Measurements from ENCODE around the gene CMTR1. TPM values are rescaled to one million over a fixed set of nuclear protein-coding genes. Genes with fewer than 3 reads are reported as not detected.

Gene CMTR1
- total and polyA plus RNA-seq, 5 donors: 24.3 to 46.9 (median 36.7) TPM

DNA sequence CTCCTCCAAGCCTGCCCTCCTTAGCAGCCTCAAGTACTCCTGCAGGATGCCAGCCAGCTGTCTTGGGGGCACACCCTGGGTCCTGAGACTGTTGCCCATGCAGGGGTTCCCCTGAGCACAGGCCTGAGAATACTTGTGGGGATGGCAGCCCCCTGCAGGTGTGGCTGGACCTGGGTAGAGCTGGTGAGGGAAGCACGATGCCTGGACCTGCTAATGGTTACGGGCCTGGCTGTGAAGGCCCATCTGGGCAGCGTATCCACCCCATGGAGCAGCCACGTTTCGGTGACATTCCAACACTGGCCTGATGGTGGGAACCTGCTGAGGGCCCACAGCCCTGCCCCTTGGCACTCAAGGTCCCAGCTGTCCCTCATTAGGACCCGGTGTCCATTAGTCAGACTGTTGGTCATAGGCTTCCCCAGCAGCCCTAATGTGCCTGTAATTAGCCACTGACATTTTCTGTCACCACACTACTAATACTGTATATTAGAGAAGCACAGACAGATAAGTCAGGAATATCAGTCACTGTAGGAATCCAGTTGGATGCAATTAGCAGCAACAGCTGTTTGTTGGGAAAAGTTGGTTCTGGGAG, 46.3 kb downstream of the CMTR1 start:
- WGBS: 77% methylated on average over 6 of the region's 6 CpGs
- H3K9me3 ChIP-seq (ENCODE audit: control insufficient read depth, low read length): no peaks in the 10 kb centered on the region
- no peak overlapping the region for H3K4me3 ChIP-seq (ENCODE audit: low read length)
- intact Hi-C loops (cut with DNase I): no loop called here
- H3K4me1 ChIP-seq (ENCODE audit: control insufficient read depth, insufficient read depth, low read length): peaks cover 8% of the 10 kb centered on the region
- ATAC-seq (no peak), DNase-seq (no peak)
- H3K27ac ChIP-seq (ENCODE audit: low read length): no peak overlapping the region
- no peaks in the 10 kb centered on the region for H3K27me3 ChIP-seq (ENCODE audit: control insufficient read depth, insufficient read depth)

DNA sequence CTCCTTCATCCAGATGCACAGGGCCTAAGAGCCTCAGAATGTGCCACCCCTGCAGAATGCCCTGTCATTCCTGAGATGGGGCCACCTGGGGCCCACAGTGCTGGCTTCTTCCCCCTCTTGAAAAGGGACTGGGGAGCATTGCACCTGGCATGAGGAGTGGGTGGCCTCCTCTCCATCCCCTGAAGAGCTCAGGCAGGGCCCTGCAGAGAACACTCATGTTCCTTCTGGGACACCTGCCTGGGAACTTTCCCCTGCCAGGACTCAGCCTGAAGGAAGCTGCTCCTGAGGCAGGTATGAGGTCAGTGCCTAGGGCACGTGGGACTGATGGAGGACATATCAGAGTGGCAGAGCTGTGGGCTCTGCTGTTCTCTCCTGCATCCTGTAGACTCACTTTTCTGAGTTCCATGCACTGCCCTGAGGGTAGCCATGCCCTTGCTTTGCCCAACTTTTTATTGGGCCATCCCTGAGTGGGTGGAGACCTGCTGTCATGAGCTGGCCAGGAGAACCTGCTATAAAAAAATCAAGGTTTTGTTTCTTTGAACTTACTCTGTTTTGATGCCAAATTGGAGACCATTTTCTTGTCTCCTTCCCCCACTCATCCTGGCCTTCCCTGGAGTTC, 47.2 kb downstream of the CMTR1 start:
- Histone ChIP-seq H3K4me3 (ENCODE audit: low read length) (no peak overlapping the region), H3K27me3 (ENCODE audit: control insufficient read depth, insufficient read depth) (no peaks in the 10 kb centered on the region), H3K4me1 (ENCODE audit: control insufficient read depth, insufficient read depth, low read length) (peaks cover 8% of the 10 kb centered on the region), H3K9me3 (ENCODE audit: control insufficient read depth, low read length) (no peaks in the 10 kb centered on the region), H3K27ac (ENCODE audit: low read length) (peak overlapping the region; percentile 51)
- 88% methylated on average over 1 of the region's 1 CpG for WGBS
- DNase-seq: no peak
- intact Hi-C loops (cut with DNase I): loop anchor here in 3 of 4 donors (5.0 to 10.0 kb wide), 4 partner anchors 85 to 212 kb away; no protein-coding TSS in a partner anchor
- ATAC-seq: no peak

DNA sequence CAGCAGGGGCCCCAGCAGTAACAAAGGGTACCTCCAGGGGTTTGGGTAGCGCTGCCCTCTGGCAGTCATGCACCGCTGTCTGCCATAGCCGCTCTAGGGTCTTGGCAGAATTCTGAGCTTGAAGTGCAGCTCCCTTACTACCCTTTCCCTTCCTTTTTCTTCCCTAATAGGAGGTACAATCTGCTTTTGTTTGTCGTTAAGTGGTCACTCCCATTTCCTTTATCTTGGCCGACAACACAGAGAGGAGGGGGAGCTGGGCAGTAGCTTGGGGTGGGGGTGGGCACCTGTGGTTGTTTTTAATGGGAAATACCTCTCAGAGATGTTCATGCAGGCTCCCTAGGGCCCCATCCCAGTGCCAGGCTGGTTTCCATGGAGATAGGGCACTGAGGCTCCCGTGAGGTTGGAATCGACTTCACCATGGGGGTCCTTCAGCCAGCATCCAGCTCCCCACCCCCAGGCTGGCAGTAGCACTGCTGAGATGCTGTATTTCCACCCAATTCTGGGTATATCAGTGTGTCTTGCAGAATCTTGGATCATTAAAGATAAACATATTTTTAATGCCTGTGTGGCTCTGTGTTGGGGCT, 48.0 kb downstream of the CMTR1 start:
- intact Hi-C loops (cut with DNase I): loop anchor here in 3 of 4 donors (5.0 to 10.0 kb wide), 4 partner anchors 84 to 211 kb away; no protein-coding TSS in a partner anchor
- 42% methylated on average over 7 of the region's 7 CpGs for WGBS

DNA sequence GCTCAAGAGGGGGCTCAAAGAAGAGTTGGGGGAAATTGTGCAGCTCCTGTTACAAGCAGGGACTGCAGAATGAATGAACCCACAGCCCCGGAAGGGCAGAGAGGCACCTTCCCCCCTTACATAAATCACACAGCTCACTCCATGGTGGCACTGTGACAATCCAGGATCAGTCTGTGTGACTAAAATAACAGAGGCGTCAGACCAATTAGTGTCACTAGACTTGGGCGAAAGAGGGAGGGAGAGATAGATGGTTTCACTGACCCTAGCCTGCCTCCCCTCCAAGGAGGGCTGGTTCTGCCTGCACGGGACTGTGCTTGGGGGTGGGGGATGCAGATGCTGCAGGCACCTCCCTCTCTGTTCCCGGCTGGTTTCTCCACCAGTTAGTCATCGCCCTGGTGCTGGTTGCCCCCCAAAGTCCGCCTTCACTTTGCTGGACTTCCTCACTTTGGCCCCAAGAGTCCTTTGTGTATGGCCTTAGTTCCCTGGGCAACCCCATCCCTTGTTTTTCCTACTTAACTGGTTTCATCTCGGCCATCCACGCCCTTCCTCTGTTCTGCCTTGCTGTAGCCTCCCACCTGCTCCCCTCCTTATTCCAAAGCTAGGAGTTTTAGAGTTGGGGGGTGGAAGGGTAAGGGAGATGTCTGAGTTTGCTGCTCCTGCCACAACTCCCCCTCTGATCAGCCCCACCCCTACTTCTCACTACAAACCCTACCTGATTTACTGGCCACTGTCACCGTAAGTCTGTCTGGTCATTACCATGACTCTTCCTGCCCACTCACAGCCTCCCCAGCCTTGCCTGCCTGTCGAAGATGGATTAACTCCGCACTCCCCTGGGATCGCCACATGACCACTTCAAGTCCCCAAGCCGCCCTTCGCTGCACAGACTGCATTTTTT, 48.9 kb downstream of the CMTR1 start:
- Histone ChIP-seq H3K9me3 (ENCODE audit: control insufficient read depth, low read length) (no peaks in the 10 kb centered on the region), H3K27ac (ENCODE audit: low read length) (peak overlapping the region; percentile 46), H3K27me3 (ENCODE audit: control insufficient read depth, insufficient read depth) (no peaks in the 10 kb centered on the region), H3K4me1 (ENCODE audit: control insufficient read depth, insufficient read depth, low read length) (peaks cover 8% of the 10 kb centered on the region), H3K4me3 (ENCODE audit: low read length) (no peak overlapping the region)
- intact Hi-C loops (cut with DNase I): loop anchor here in 3 of 4 donors (5.0 to 10.0 kb wide), 4 partner anchors 83 to 210 kb away; no protein-coding TSS in a partner anchor
- ATAC-seq (peak; percentile 50 to 58), DNase-seq (peak in 1 of 3 donors; percentile 50)
- WGBS: 57% methylated on average over 15 of the region's 15 CpGs

More for the DNA sequence above, 48.0 kb downstream of the CMTR1 start:
- no peak overlapping the region for H3K4me3 ChIP-seq (ENCODE audit: low read length)
- H3K27ac ChIP-seq (ENCODE audit: low read length): peak overlapping the region; percentile 51
- ATAC-seq (no peak), DNase-seq (no peak)
- H3K4me1 ChIP-seq (ENCODE audit: control insufficient read depth, insufficient read depth, low read length): peaks cover 8% of the 10 kb centered on the region
- H3K9me3 ChIP-seq (ENCODE audit: control insufficient read depth, low read length): no peaks in the 10 kb centered on the region
- no peaks in the 10 kb centered on the region for H3K27me3 ChIP-seq (ENCODE audit: control insufficient read depth, insufficient read depth)

GRCh38 chr6:37482606-37483251, 49.7 kb downstream of the CMTR1 start:
- Histone ChIP-seq H3K27ac (ENCODE audit: low read length) (no peak overlapping the region), H3K4me1 (ENCODE audit: control insufficient read depth, insufficient read depth, low read length) (peaks cover 8% of the 10 kb centered on the region), H3K9me3 (ENCODE audit: control insufficient read depth, low read length) (no peaks in the 10 kb centered on the region), H3K4me3 (ENCODE audit: low read length) (no peak overlapping the region), H3K27me3 (ENCODE audit: control insufficient read depth, insufficient read depth) (no peaks in the 10 kb centered on the region)
- intact Hi-C loops (cut with DNase I): loop anchor here in 3 of 4 donors (5.0 to 10.0 kb wide), 4 partner anchors 82 to 210 kb away; no protein-coding TSS in a partner anchor
- no peak for ATAC-seq
- DNase-seq: no peak
- 76% methylated on average over 10 of the region's 10 CpGs for WGBS

- Histone ChIP-seq H3K9me3 (ENCODE audit: control insufficient read depth, low read length) (no peaks in the 10 kb centered on the region), H3K27ac (ENCODE audit: low read length) (no peak overlapping the region), H3K4me1 (ENCODE audit: control insufficient read depth, insufficient read depth, low read length) (peaks cover 8% of the 10 kb centered on the region), H3K4me3 (ENCODE audit: low read length) (no peak overlapping the region), H3K27me3 (ENCODE audit: control insufficient read depth, insufficient read depth) (no peaks in the 10 kb centered on the region)
- WGBS: 86% methylated on average over 11 of the region's 11 CpGs
- intact Hi-C loops (cut with DNase I): loop anchor here in 3 of 4 donors (5.0 to 10.0 kb wide), 4 partner anchors 81 to 209 kb away; no protein-coding TSS in a partner anchor
- DNase-seq (peak in 1 of 3 donors; percentile 37), ATAC-seq (no peak)
Observed at GRCh38 chr6:37483252-37483901, 50.4 kb downstream of the CMTR1 start.

DNA sequence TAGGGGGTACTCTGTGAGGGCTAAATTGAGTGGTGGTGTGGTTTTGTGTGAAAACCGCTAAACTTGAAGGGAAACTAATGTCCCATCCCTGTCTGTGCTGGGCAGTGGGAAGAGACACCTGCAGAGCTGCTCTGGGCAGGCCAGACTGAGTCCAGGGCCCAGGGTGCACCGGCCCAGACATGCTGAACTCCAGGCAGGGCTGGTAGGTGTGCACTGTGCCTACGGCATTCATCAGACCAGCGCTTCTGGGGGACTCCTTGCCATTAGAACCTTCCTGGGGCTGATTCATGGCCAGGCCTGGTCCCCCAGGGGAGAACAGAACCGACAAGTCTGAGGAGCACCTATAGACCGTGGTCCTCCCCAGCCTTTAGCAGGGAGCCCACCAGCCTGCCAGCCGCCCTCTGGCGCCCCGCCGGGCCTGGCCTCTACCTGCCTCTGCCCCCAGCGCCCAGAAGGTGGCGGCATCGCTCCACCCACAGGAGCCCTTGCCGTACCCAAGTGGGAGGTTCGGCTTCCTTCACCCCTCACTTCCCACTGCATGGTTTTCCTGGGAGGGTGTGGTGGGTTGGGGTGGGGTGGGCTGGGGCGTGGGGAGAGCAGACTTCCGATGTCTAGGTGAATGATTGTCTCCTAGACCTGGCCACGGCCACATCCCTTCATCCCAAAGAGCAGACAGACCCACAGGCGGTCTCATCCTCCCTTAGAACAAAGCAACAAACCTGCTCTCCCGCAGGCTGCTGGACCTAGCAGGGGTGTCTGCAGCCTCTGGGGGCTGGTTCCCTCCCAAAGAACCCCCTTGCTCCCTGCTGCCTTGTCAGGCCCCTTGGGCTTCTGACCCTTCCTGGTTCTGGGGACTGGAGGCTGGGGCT, 51.1 kb downstream of the CMTR1 start:
- DNase-seq: peak; percentile 53 to 86 (median 82)
- ATAC-seq: peak; percentile 52 to 65
- Histone ChIP-seq H3K4me3 (ENCODE audit: low read length) (no peak overlapping the region), H3K27me3 (ENCODE audit: control insufficient read depth, insufficient read depth) (no peaks in the 10 kb centered on the region), H3K4me1 (ENCODE audit: control insufficient read depth, insufficient read depth, low read length) (peaks cover 8% of the 10 kb centered on the region), H3K27ac (ENCODE audit: low read length) (no peak overlapping the region), H3K9me3 (ENCODE audit: control insufficient read depth, low read length) (no peaks in the 10 kb centered on the region)
- 46% methylated on average over 20 of the region's 20 CpGs for WGBS
- intact Hi-C loops (cut with DNase I): loop anchor here in 3 of 4 donors (5.0 to 10.0 kb wide), 4 partner anchors 81 to 208 kb away; no protein-coding TSS in a partner anchor

GRCh38 chr6:37484786-37485170, 51.8 kb downstream of the CMTR1 start:
- Histone ChIP-seq H3K27me3 (ENCODE audit: control insufficient read depth, insufficient read depth) (no peaks in the 10 kb centered on the region), H3K27ac (ENCODE audit: low read length) (no peak overlapping the region), H3K4me3 (ENCODE audit: low read length) (no peak overlapping the region), H3K9me3 (ENCODE audit: control insufficient read depth, low read length) (no peaks in the 10 kb centered on the region), H3K4me1 (ENCODE audit: control insufficient read depth, insufficient read depth, low read length) (peaks cover 8% of the 10 kb centered on the region)
- DNase-seq: no peak
- ATAC-seq: no peak
- intact Hi-C loops (cut with DNase I): loop anchor here in 3 of 4 donors (5.0 to 10.0 kb wide), 4 partner anchors 80 to 208 kb away; no protein-coding TSS in a partner anchor
- WGBS: 87% methylated on average over 7 of the region's 7 CpGs

- Histone ChIP-seq H3K27me3 (ENCODE audit: control insufficient read depth, insufficient read depth) (no peaks in the 10 kb centered on the region), H3K4me1 (ENCODE audit: control insufficient read depth, insufficient read depth, low read length) (peaks cover 11% of the 10 kb centered on the region), H3K27ac (ENCODE audit: low read length) (no peak overlapping the region), H3K9me3 (ENCODE audit: control insufficient read depth, low read length) (no peaks in the 10 kb centered on the region), H3K4me3 (ENCODE audit: low read length) (no peak overlapping the region)
- no peak for ATAC-seq
- no peak for DNase-seq
- intact Hi-C loops (cut with DNase I): loop anchor here in 2 of 4 donors (5.0 to 10.0 kb wide), 2 partner anchors 80 to 207 kb away; no protein-coding TSS in a partner anchor
- WGBS: 78% methylated on average over 10 of the region's 10 CpGs
Observed at GRCh38 chr6:37485291-37485702, 52.3 kb downstream of the CMTR1 start.

All from right cardiac atrium (tissue), 5 donors.